Neuronal stem cell (in vitro differentiated cells): Measurements from ENCODE around the gene NRROS.

Experiments
- DNase-seq: peaks from one replicate; pipeline ENCODE4 v3.0.0-alpha.2; 2013; ENCODE audit warnings: low spot score
- H2AFZ ChIP-seq: one replicate; pipeline ENCODE4 v1.6.1; 2013; ENCODE audit warnings: mild to moderate bottlenecking, low read length, inconsistent platforms
- H2AK5ac ChIP-seq: 2 replicates; pipeline ENCODE4 v1.6.1; 2013; ENCODE audit warnings: low read depth, mild to moderate bottlenecking, inconsistent platforms, low read length, moderate library complexity, mixed read lengths
- H2BK120ac ChIP-seq: 2 replicates; pipeline ENCODE4 v1.6.1; 2013; ENCODE audit warnings: low read depth, mild to moderate bottlenecking, inconsistent platforms, low read length, moderate library complexity, mixed read lengths
- H2BK12ac ChIP-seq: one replicate; pipeline ENCODE4 v1.6.1; 2013; ENCODE audit warnings: low read length, inconsistent platforms
- H2BK15ac ChIP-seq: 2 replicates; pipeline ENCODE4 v1.6.1; 2013; ENCODE audit warnings: mild to moderate bottlenecking, low read length, inconsistent platforms, mixed read lengths
- H2BK5ac ChIP-seq: one replicate; pipeline ENCODE4 v1.6.1; 2013; ENCODE audit warnings: inconsistent platforms, mild to moderate bottlenecking, low read length, moderate library complexity
- H3K14ac ChIP-seq: one replicate; pipeline ENCODE4 v1.6.1; 2013; ENCODE audit warnings: low read length, inconsistent platforms
- H3K18ac ChIP-seq: 2 replicates; pipeline ENCODE4 v1.6.1; 2013; ENCODE audit warnings: low read length, inconsistent platforms
- H3K23ac ChIP-seq: 2 replicates; pipeline ENCODE4 v1.6.1; 2013; ENCODE audit warnings: low read depth, mild to moderate bottlenecking, mixed read lengths, low read length, inconsistent platforms; ENCODE audit not compliant: poor library complexity
- H3K27ac ChIP-seq: replicated peaks from 3 replicates; pipeline ENCODE4 v1.5.1; 2013; ENCODE audit warnings: low read length, inconsistent platforms
- H3K27me3 ChIP-seq, 3 experiments: 2 replicates each; pipeline ENCODE4 v1.6.1; 2013; ENCODE audit warnings: low read length in 3 of 3, mild to moderate bottlenecking in 2 of 3, inconsistent platforms in 1 of 3, low read depth in 1 of 3, mixed read lengths in 1 of 3, moderate library complexity in 1 of 3; ENCODE audit not compliant: control insufficient read depth in 3 of 3, insufficient read depth in 3 of 3
- H3K36me3 ChIP-seq, 2 donors: replicated peaks in 1 of 2; 2 replicates each; pipeline ENCODE4 v1.6.1; 2013; ENCODE audit warnings: low read length in 2 of 2; ENCODE audit not compliant: control insufficient read depth in 2 of 2, insufficient read depth in 2 of 2
- H3K4ac ChIP-seq: 2 replicates; pipeline ENCODE4 v1.6.1; 2013; ENCODE audit warnings: inconsistent platforms, mild to moderate bottlenecking, low read length, moderate library complexity
- H3K4me1 ChIP-seq, 2 donors: 1 replicate in 1 of 2; 2 replicates in 1 of 2; pipeline ENCODE4 v1.6.1; 2013; ENCODE audit warnings: low read length in 2 of 2, low read depth in 1 of 2; ENCODE audit not compliant: control insufficient read depth in 2 of 2, insufficient read depth in 1 of 2
- H3K4me2 ChIP-seq: one replicate; pipeline ENCODE4 v1.6.1; 2013; ENCODE audit warnings: mild to moderate bottlenecking, low read length, inconsistent platforms; ENCODE audit not compliant: insufficient read depth, poor library complexity, severe bottlenecking
- H3K4me3 ChIP-seq, 2 donors: 2 replicates each; pipeline ENCODE4 v1.5.1; 2013; ENCODE audit warnings: low read length in 2 of 2, mild to moderate bottlenecking in 2 of 2, inconsistent platforms in 1 of 2, moderate library complexity in 1 of 2
- H3K79me1 ChIP-seq: one replicate; pipeline ENCODE4 v1.6.1; 2013; ENCODE audit warnings: low read depth, mild to moderate bottlenecking, inconsistent platforms, low read length, moderate library complexity
- H3K9ac ChIP-seq: one replicate; pipeline ENCODE4 v1.6.1; 2013; ENCODE audit warnings: mild to moderate bottlenecking, low read depth, low read length, inconsistent platforms; ENCODE audit not compliant: poor library complexity
- H3K9me3 ChIP-seq, 2 donors: replicated peaks in 1 of 2; 2 replicates each; pipeline versions ENCODE3 to v1.6.1; 2013; ENCODE audit warnings: low read length in 2 of 2, mild to moderate bottlenecking in 2 of 2, inconsistent platforms in 1 of 2, low read depth in 1 of 2, mixed read lengths in 1 of 2, moderate library complexity in 1 of 2; ENCODE audit not compliant: control insufficient read depth in 2 of 2, insufficient read depth in 1 of 2
- H4K8ac ChIP-seq: one replicate; pipeline ENCODE4 v1.6.1; 2013; ENCODE audit warnings: low read depth, mild to moderate bottlenecking, inconsistent platforms, low read length, moderate library complexity
- H4K91ac ChIP-seq: one replicate; pipeline ENCODE4 v1.6.1; 2013; ENCODE audit warnings: low read length, low read depth, mild to moderate bottlenecking, inconsistent platforms; ENCODE audit not compliant: poor library complexity
- WGBS, 2 donors: extraction: QIAGEN DNeasy Blood & Tissue Kit; methylation state at CpG; one replicate each; pipeline ENCODE4 v1.1.7; 2013; ENCODE audit warnings: missing lambda C conversion rate in 2 of 2, mixed read lengths in 1 of 2; ENCODE audit not compliant: insufficient read length in 2 of 2, insufficient replicate concordance in 1 of 2; ENCODE audit errors: extremely low coverage in 2 of 2; 5-methylcytosine and 5-hydroxymethylcytosine counted together

The NRROS gene

GRCh38 chr3:196691386-196691785, 51.9 kb downstream of the NRROS start:
- Histone ChIP-seq H2BK120ac (no peak overlapping the region), H4K8ac (no peak overlapping the region)

GRCh38 chr3:196694202-196694638, 54.7 kb downstream of the NRROS start:
- H3K4me1 ChIP-seq = no peaks in the 10 kb centered on the region
- no peak overlapping the region for H3K9ac ChIP-seq
- H4K8ac ChIP-seq = no peak overlapping the region
- H4K91ac ChIP-seq = no peak overlapping the region
- H3K27ac ChIP-seq = no peak overlapping the region
- H2AFZ ChIP-seq = no peak overlapping the region
- peaks cover 0 to 2% (median 2%) of the 10 kb centered on the region in 3 experiments for H3K27me3 ChIP-seq
- no peaks in the 10 kb centered on the region for H3K9me3 ChIP-seq
- H3K4ac ChIP-seq = no peak overlapping the region
- H2AK5ac ChIP-seq = no peak overlapping the region
- no peak overlapping the region for H3K23ac ChIP-seq
- no peak overlapping the region for H3K14ac ChIP-seq
- no peak overlapping the region for H2BK15ac ChIP-seq
- DNase-seq = no peak
- no CpG with 5 or more reads among the region's 1 CpG for WGBS, 2 donors
- H3K36me3 ChIP-seq = no peaks in the 10 kb centered on the region
- no peak overlapping the region for H2BK120ac ChIP-seq
- no peak overlapping the region for H3K4me3 ChIP-seq
- no peak overlapping the region for H3K4me2 ChIP-seq
- H2BK12ac ChIP-seq = no peak overlapping the region
- peaks cover 3% of the 10 kb centered on the region for H3K79me1 ChIP-seq
- no peak overlapping the region for H3K18ac ChIP-seq
- no peak overlapping the region for H2BK5ac ChIP-seq

More at GRCh38 chr3:196691386-196691785, 51.9 kb downstream of the NRROS start:
- no peak overlapping the region for H2BK15ac ChIP-seq
- H3K23ac ChIP-seq = no peak overlapping the region
- H2BK12ac ChIP-seq = no peak overlapping the region
- H3K4me3 ChIP-seq = no peak overlapping the region
- H3K27ac ChIP-seq = no peak overlapping the region
- H3K4me2 ChIP-seq = no peak overlapping the region
- H2AFZ ChIP-seq = no peak overlapping the region
- H3K79me1 ChIP-seq = peaks cover 3% of the 10 kb centered on the region
- no peak overlapping the region for H3K18ac ChIP-seq
- no peaks in the 10 kb centered on the region for H3K36me3 ChIP-seq
- H3K27me3 ChIP-seq = peaks cover 0 to 20% (median 2%) of the 10 kb centered on the region in 3 experiments
- no CpG with 5 or more reads among the region's 8 CpGs for WGBS, 2 donors
- H2AK5ac ChIP-seq = no peak overlapping the region
- no peaks in the 10 kb centered on the region for H3K4me1 ChIP-seq
- no peak for DNase-seq
- no peak overlapping the region for H2BK5ac ChIP-seq
- no peak overlapping the region for H4K91ac ChIP-seq
- no peaks in the 10 kb centered on the region for H3K9me3 ChIP-seq
- no peak overlapping the region for H3K14ac ChIP-seq
- H3K9ac ChIP-seq = no peak overlapping the region
- no peak overlapping the region for H3K4ac ChIP-seq

- no peaks in the 10 kb centered on the region for H3K36me3 ChIP-seq
- H3K18ac ChIP-seq = peak overlapping the region; percentile 38
- peak overlapping the region in 1 of 2 donors; percentile 71 for H3K4me3 ChIP-seq
- H2BK12ac ChIP-seq = no peak overlapping the region
- no peak for DNase-seq
- peak overlapping the region; percentile 73 for H3K23ac ChIP-seq
- H3K4ac ChIP-seq = peak overlapping the region; percentile 11
- H2AK5ac ChIP-seq = no peak overlapping the region
- H3K4me1 ChIP-seq = no peaks in the 10 kb centered on the region
- H3K9me3 ChIP-seq = no peaks in the 10 kb centered on the region
- H3K27ac ChIP-seq = no peak overlapping the region
- 100% methylated on average over 6 of the region's 17 CpGs; no CpG with 5 or more reads in 1 of the 2 donors for WGBS, 2 donors
- H3K9ac ChIP-seq = peak overlapping the region; percentile 77
- H2BK5ac ChIP-seq = no peak overlapping the region
- no peak overlapping the region for H2BK15ac ChIP-seq
- H3K27me3 ChIP-seq = peaks cover 0 to 2% (median 2%) of the 10 kb centered on the region in 3 experiments
- H3K14ac ChIP-seq = peak overlapping the region; percentile 89
- no peak overlapping the region for H4K8ac ChIP-seq
- no peak overlapping the region for H3K4me2 ChIP-seq
- no peak overlapping the region for H2AFZ ChIP-seq
- peaks cover 3% of the 10 kb centered on the region for H3K79me1 ChIP-seq
- peak overlapping the region; percentile 85 for H4K91ac ChIP-seq
- H2BK120ac ChIP-seq = no peak overlapping the region
These were observed 55.7 kb downstream of the NRROS start for GRCh38 chr3:196694941-196695848.

- Histone ChIP-seq H2BK5ac (no peak overlapping the region), H3K27me3 (peaks cover 0 to 2% (median 2%) of the 10 kb centered on the region in 3 experiments), H3K27ac (no peak overlapping the region), H2BK120ac (no peak overlapping the region), H2AK5ac (no peak overlapping the region), H3K4ac (no peak overlapping the region), H3K4me2 (no peak overlapping the region), H3K79me1 (peaks cover 3% of the 10 kb centered on the region), H3K36me3 (no peaks in the 10 kb centered on the region), H3K9ac (no peak overlapping the region), H4K91ac (no peak overlapping the region), H3K9me3 (no peaks in the 10 kb centered on the region), H3K14ac (no peak overlapping the region), H2BK15ac (no peak overlapping the region), H3K4me1 (no peaks in the 10 kb centered on the region), H2AFZ (no peak overlapping the region), H4K8ac (no peak overlapping the region), H3K4me3 (no peak overlapping the region), H2BK12ac (no peak overlapping the region), H3K23ac (no peak overlapping the region), H3K18ac (no peak overlapping the region)
- WGBS, 2 donors = no CpG with 5 or more reads among the region's 5 CpGs
- DNase-seq = no peak
These were observed 56.3 kb downstream of the NRROS start for GRCh38 chr3:196695849-196696226.
